GM10248 (cell line): ENCODE measurements around the gene SHISA4.
"Not testable (repeated sequence)": the region's sequence is repeated elsewhere in the genome, so short reads cannot be mapped to it uniquely, and the experiment has no call there.

Source experiments
- CTCF ChIA-PET: fragments of 300-600 bp; sonication (Branson Sonifier 250); formaldehyde crosslinking; extraction: SDS; loops from one replicate; lab custom pipeline; 2021; ENCODE audit warnings: antibody characterized with exemption; lab: Yijun Ruan, JAX
- POLR2A ChIA-PET: fragments of 350-650 bp; sonication (Branson Sonifier 250); formaldehyde crosslinking; extraction: SDS; loops from one replicate; lab custom pipeline; 2020; ENCODE audit warnings: antibody characterized with exemption; lab: Yijun Ruan, JAX
- DNase-seq: peaks from one replicate; pipeline ENCODE4 v3.0.0; 2012; ENCODE audit errors: extremely low spot score
- CTCF ChIP-seq: IDR thresholded peaks from 2 replicates; pipeline ENCODE4 v1.5.1; 2012; ENCODE audit warnings: mild to moderate bottlenecking, low read depth; ENCODE audit errors: extremely low read depth, missing control alignments, control extremely low read depth

SHISA4 gene

DNA sequence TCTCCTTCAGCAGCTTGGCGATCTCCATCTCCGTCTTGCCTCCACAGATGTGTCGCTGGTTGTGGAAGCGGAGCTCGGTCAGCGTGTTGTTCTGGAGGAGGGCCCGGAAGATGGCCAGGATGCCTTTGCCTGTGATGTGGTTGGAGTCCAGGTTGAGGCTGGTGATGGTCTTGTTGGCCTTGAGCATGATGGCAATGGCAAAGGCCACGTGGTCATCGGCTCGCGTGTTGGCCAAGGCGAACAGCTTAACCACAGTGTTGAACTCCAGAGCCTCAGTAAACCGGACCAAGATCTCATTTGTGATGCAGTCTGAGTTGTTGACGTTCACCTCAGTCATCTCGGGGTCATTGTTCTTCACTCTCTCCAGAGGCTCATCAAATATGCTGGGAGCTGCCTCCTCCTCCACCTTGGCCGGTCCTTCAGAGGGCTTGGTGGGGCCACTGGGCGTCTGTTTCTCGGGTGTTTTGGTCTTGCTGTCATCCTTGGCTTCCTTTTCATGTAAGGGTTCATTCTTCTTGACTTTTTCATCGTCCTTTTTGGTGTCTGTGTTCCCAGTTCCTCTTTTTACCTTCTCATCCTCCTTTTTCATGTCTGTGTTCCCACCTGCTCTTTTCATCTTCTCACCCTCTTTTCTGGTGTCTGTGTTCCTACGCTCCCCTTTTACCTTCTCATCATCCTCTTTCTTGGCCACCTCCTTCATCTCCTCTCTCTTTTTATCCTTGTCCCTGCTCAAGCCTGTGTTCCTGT is 11.2 kb downstream of the SHISA4 start:
- POLR2A ChIA-PET = no interaction called here
- CTCF ChIA-PET = interaction anchor here (0.9 to 8.3 kb wide), 3 partner anchors 9 to 220 kb away, joined by 3 to 163 read pairs (median 4); no protein-coding TSS in a partner anchor
- no peak for DNase-seq
- TF ChIP-seq CTCF = no peak

DNA sequence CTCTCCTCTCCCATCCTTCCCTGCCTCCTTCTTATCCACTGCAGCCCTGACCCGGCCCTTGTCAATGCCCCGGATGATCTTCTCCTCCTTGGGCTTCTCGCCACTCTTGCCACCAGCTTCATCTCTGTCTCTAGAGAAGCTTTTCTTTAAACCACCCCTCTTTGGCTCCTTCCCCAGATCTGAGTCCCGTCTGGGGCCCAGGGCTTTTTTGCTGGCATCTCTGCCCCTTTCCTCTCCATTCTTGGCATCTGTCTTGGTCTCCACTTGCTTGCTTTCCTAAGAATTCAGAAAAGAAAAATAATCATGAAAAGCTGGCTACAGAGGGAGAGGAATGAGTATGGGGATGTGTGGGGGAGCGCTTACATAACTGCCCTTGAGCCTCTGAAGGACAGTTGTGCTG is 11.8 kb downstream of the SHISA4 start:
- ChIA-PET POLR2A (no interaction called here), CTCF (no interaction called here)
- DNase-seq = no peak
- no peak for TF ChIP-seq CTCF

DNA sequence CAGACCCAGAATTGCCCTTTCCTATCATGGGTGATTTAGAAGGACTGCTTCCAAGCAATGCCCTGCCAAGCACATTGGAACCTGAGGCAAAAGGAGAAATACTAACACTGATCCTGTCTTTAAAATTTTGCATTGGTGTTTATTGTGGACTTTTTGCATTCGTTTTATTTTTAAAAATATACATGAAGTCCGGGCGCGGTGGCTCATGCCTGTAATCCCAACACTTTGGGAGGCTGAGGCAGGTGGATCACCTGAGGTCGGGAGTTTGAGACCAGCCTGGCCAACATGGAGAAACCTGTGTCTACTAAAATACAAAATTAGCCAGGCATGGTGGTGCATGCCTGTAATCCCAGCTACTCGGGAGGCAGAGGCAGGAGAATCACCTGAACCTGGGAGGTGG is 12.3 kb downstream of the SHISA4 start:
- CTCF ChIA-PET = interaction anchor here (1.9 kb wide), 1 partner anchor 109 kb away, joined by 5 read pairs; the partner anchor contains the start of gene ELF3
- POLR2A ChIA-PET, DNase-seq: not testable (repeated sequence)

- TF ChIP-seq CTCF = no peak
- no peak for DNase-seq
- POLR2A ChIA-PET = no interaction called here
- CTCF ChIA-PET = interaction anchor here (1.2 to 9.0 kb wide), 5 partner anchors 7 to 108 kb away, joined by 3 to 65 read pairs (median 5); partner anchors contain the start of gene ELF3
These were observed 13.5 kb downstream of the SHISA4 start for GRCh38 chr1:201902198-201902597.

DNA sequence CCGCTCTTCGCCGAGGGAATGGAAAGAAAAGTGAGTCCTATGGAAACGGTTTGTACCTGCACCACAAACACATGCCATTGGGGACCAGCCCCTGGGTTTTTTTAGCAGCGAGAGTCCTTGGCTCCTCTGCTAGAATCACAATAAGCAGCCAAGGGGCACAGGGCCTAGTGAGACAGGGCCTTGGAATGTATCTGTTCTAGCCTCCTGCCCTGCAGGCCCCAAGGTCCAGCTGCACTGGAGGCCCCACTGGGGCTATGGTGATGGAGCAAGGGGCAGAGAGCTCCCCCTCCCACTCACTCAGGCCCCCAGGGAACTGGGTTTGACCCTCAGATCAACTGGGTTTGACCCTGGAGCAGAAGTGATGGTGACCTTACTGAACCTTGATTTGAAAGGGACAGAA is 14.4 kb downstream of the SHISA4 start:
- CTCF ChIA-PET = interaction anchor here (0.9 to 9.0 kb wide), 4 partner anchors 8 to 70 kb away, joined by 3 to 65 read pairs (median 4); no protein-coding TSS in a partner anchor
- TF ChIP-seq CTCF = no peak
- no peak for DNase-seq
- POLR2A ChIA-PET = no interaction called here

DNA sequence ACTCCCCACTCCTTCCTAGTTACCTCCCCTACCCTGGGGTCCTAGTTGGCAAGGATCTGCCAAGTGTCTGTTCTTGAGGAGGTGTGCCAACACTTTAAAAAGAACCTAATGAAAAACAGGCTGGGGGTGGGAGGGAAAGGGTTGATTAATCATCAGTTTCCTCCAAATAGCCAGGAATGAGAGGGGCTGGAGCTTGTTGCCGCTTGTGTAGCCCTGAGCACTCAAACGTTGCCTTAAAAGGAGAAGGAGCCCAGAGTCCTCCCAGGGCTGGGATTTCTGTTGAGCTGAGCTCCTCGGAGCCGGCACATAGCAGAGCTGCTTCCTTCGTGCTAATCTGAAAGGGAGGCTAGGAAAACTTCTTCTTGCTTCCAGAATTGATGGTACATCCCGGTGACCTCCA is 15.9 kb downstream of the SHISA4 start:
- ChIA-PET POLR2A (no interaction called here), CTCF (interaction anchor here (9.0 kb wide), 1 partner anchor 9 kb away, joined by 65 read pairs; no protein-coding TSS in a partner anchor)
- DNase-seq = no peak
- TF ChIP-seq CTCF = no peak

GRCh38 chr1:201905234-201905890 is 16.7 kb downstream of the SHISA4 start:
- POLR2A ChIA-PET = no interaction called here
- CTCF ChIA-PET = interaction anchor here (1.5 to 9.0 kb wide), 2 partner anchors 10 to 13 kb away, joined by 3 to 65 read pairs; no protein-coding TSS in a partner anchor
- TF ChIP-seq CTCF = no peak
- DNase-seq = no peak
